Activated effector memory CD4-positive, alpha-beta T cell treated with Interleukin-2 at 50 U/mL for 16 hours (primary cell): ENCODE results near the gene TRIM72.
"Not testable (repeated sequence)": the region's sequence is repeated elsewhere in the genome, so short reads cannot be mapped to it uniquely, and the experiment has no call there.

ENCODE experiments used
- DNase-seq: peaks from one replicate; pipeline ENCODE4 v3.0.0-alpha.2; 2020

Gene TRIM72

DNA sequence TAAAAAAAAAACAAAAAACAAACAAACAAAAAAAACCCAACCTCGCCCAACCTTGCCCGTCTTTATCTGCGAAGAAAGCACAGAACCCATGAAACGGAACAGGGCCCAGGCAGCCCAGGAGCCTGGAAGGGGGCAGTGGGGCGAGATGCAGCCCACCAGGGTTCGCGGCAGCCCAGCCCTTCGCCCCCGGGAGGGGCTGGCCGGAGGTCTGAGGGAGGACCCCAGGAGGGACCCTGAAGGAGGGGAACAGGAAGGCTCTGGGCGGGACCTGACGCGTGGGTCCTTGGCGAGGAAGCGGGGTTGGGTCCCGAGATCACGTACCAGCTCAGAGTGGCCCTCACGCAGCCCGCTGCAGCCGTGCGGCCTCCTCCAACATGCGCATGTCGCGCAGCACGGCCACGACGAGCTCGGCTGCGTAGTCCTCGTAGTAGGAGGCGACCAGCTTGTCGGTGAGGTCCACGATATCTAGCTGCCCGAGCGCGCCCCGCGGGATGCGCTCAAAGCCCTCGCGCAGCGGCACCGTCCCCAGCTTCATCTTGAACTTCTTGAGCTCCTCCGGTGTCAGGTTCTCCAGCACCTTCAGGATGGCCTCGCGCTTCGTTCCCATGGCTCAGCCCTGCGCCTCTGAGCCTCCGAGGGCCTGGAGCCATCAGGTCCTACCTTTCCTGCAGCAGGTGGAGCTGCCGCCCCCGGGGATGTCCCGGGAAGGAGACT is 2.7 kb downstream of the TRIM72 start, which contains the start of gene PYDC1:
TSS of gene PYDC1 (minus strand) at position 714 of the 714 bp plus-strand sequence. CDS start at position 607, 107 bp downstream.
- no peak for DNase-seq

- no peak for DNase-seq
Observed at GRCh38 chr16:31217136-31217530, 3.2 kb downstream of the TRIM72 start.

GRCh38 chr16:31219154-31219741 is 5.3 kb downstream of the TRIM72 start:
- DNase-seq = no peak

GRCh38 chr16:31221357-31222160 is 7.6 kb downstream of the TRIM72 start:
- DNase-seq = no peak

DNA sequence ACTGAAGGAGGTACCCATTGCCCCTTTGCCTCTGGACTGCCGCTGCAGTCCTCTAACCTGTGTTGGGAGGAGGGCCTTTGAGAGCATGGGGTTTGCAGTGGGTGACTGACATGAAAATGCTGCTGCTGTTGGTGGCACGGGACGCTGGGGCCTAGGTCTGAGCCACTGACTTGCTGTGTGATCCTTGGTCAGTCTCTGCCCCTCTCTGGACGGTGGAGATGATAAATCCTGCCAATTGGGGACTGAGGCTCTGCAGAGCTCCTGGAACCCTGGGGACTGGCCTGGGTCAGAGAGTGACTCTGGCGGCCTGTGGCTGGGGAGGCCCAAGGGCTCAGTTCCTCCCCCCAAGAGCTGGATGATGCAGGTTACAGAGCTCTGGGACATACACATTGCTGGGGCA is 9.1 kb downstream of the TRIM72 start:
- DNase-seq = no peak

- no peak for DNase-seq
Observed at GRCh38 chr16:31224092-31224955, 10.4 kb downstream of the TRIM72 start.

DNA sequence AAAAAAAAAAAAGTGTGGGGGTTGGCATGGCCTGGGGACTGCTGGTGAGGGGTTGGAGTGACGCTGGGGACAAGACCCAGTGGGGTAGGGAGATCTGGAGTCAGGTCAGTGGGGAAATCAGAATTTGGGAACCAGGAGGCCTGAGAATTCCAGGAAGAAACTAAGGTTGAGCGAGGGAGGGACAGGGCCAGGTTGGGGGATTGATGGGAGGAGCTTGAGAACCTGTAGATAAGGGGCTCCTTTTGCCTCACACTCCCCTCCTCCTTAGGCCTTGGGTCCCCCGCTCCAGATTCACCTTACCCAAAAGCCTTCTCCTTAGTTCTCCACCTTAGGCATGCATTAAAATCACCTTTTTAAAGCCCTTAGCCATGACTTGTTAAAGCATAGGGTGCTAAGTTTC is 11.3 kb downstream of the TRIM72 start:
- no peak for DNase-seq

- DNase-seq = no peak
Observed at GRCh38 chr16:31228206-31228605, 14.3 kb downstream of the TRIM72 start.

DNA sequence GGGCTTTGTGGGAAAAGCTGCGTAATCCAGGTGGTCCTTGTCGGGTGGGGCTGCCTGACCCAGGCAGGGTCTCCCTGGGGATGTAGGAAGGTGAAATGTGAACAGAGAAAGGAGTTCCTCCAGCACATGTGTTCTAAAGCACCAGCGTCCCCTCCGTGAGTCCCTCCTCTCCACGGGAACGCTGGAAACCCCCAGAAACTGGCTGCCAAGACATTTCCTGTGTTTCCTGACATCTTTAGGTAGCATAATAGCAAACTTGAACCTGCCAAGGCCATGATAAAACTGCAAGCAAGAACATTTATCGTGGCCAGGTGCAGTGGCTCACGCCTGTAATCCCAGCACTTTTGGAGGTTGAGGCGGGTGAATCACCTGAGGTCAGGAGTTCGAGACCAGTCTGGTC is 15.6 kb downstream of the TRIM72 start:
- no peak for DNase-seq

DNA sequence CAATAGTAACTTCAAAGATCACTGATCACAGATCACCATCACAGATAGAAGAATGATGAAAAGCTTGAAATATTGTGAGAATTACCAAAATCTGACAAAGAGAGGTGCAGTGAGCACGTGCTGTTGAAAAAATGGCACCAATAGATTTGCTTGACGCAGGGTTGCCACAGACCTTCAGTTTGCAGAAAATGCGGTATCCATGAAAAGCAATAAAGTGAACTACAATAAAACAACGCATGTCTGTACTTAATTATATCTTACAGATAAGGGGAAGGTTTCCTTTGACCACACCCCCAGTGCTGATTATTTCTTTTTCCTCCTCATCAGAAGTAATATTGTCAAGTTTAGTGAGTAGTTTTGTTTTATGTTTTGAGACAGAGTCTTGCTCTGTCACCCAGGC is 24.1 kb downstream of the TRIM72 start:
- DNase-seq = no peak

DNA sequence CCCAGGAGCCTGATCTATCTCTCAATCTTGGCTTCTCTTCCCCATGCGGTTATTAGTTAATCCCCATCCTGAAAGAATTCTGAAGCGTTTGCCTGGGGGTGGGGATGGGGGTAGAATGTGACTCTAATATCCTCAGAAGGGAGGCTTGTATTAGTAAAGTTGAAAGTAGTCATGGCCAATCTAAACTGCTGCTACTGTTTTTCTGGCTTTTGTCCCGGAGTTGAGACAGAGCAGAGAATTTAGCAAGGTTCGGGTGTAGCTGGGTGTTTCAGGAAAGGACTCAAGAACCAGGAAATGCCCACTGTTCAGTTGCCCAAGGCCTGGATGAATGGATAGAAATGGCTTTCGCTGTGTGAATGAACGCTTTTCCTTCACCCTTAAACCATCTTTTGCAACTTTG is 28.3 kb downstream of the TRIM72 start:
- DNase-seq = no peak

GRCh38 chr16:31243734-31244670 is 30.1 kb downstream of the TRIM72 start:
- no peak for DNase-seq

GRCh38 chr16:31245598-31245997 is 31.7 kb downstream of the TRIM72 start:
- DNase-seq = not testable (repeated sequence)

DNA sequence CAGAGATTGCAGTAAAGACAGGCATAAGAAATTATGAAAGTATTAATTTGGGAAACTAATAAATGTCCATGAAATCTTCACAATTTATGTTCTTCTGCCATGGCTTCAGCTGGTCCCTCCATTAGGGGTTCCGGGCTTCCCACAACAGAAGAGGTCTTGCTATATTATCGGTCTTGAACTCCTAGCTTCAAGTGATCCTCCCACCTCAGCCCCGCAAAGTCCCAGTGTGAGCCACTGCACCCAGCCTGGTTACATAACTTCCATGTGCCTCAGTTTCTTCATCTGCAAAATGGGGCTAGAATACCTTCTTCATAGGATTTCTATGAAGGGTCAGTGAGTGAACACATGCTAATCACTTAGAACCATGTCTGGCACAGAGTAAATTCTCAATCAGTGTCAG is 32.4 kb downstream of the TRIM72 start:
- no peak for DNase-seq

DNA sequence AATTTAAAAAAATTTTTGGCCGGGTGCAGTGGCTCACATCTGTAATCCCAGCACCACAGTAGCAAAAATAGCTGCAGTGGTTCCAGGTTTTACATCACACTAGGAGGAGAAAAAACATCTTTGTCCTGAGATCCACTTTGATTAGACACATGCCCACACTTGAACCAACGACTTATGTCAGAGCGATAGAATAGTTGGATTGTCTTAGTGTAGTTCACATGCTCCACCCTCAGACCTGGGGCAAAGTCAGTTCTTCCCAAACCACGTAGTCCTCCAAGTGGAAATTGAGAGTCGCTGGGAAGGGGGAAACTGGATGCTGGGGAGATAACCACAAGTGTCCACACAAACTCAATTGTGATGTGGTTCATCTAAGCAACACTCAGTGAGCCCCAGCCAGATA is 34.4 kb downstream of the TRIM72 start:
- DNase-seq = no peak

DNA sequence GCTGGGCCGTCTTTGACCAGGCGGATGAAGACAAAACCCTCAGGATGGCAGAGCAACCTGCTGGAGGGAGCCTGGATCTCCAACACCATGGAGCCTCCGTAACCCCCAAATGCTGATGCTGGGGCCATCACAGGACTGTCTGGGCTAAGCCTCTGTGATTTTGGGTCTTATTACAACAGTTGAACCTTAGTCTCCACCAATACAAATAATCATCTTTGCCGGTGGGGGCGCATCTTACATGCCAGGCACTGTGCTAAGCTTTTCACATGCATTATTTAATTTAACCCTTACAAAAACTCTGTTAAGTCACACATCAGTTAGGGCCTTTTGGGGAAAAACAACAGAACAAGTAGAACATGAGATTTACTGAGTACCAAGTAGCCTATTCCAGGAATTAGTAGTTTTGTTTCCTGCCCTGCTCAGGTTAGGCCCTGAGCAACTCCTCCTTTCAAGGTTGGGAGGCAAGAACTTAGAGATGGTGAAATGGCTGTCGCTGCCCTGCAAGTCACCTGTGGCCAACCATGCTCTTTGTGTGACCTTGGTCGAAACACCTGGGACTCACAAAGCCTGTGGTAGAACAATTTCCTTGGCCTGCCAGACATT is 37.0 kb downstream of the TRIM72 start:
- DNase-seq = no peak

- DNase-seq = no peak
Observed at GRCh38 chr16:31251435-31251834, 37.5 kb downstream of the TRIM72 start.

DNA sequence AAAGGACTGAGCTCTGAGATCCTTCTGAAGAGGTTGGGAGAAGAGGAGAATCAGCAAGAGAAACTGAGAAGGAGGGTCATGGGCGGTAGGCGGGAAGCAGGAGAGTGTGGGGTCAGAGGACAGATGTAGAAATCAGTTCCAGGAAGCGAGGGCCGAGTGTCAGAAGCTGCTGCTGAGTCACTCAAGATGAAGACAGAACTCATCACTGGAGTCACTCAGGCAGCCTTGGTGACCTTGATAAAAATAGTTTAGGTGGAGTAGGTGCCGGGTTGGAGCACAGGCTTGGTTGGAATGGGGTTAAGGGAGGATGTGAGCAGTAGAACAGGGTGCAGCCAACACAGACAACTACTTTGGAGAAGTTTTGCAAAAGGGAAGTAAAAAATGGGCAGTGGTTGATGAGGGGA is 39.7 kb downstream of the TRIM72 start:
- no peak for DNase-seq

GRCh38 chr16:31256466-31256865 is 42.5 kb downstream of the TRIM72 start:
- no peak for DNase-seq

DNA sequence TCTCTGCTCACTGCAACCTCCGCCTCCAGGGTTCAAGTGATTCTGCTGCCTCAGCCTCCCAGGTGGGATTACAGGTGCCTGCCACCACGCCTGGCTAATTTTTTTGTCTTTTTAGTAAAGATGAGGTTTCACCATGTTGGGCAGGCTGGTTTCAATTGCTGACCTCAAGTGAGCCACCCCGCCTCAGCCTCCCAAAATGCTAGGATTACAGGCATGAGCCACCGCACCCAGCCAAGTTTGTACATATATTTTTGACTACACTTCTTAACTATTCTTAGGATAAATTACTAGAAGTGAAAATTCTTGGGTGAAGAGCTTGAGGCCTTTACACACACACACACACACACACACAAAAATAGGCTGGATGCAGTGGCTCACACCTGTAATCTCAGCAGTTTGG is 44.4 kb downstream of the TRIM72 start:
- DNase-seq = no peak
